HepG2 (cell line): Measurements from ENCODE around the gene NSUN5. TPM values are rescaled to one million over a fixed set of nuclear protein-coding genes. Genes with fewer than 3 reads are reported as not detected.

Source experiments
- BRD4 ChIP-seq: sonication (generic); formaldehyde crosslinking; IDR thresholded peaks from 2 replicates; pipeline ENCODE4 v1.4.0; 2020; ENCODE audit warnings: missing genetic modification reagents
- BRF2 ChIP-seq: sonication (generic); formaldehyde crosslinking; IDR thresholded peaks from 2 replicates; pipeline ENCODE4 v1.8.1; 2022; ENCODE audit warnings: mild to moderate bottlenecking, missing genetic modification reagents
- CHD4 ChIP-seq: fragments of 200-600 bp; sonication (generic); IDR thresholded peaks from 2 replicates; pipeline ENCODE4 v1.7.0; 2017; ENCODE audit warnings: mild to moderate bottlenecking, low read length, borderline replicate concordance
- DNMT1 ChIP-seq: sonication (generic); formaldehyde crosslinking; IDR thresholded peaks from 2 replicates; pipeline ENCODE4 v1.5.1; 2020; ENCODE audit warnings: mild to moderate bottlenecking, missing genetic modification reagents
- DRAP1 ChIP-seq: IDR thresholded peaks from 2 replicates; pipeline ENCODE4 v1.6.1; 2016; ENCODE audit warnings: missing genetic modification reagents, missing compliant biosample characterization
- ELF3 ChIP-seq: IDR thresholded peaks from 2 replicates; pipeline ENCODE4 v1.6.1; 2016; ENCODE audit warnings: missing genetic modification reagents, missing compliant biosample characterization
- ESRRA ChIP-seq: sonication (generic); formaldehyde crosslinking; IDR thresholded peaks from 2 replicates; pipeline ENCODE4 v1.5.1; 2020; ENCODE audit warnings: mild to moderate bottlenecking, low read depth, missing genetic modification reagents
- FLYWCH1 ChIP-seq: sonication (generic); formaldehyde crosslinking; IDR thresholded peaks from 2 replicates; pipeline ENCODE4 v1.8.1; 2023; ENCODE audit warnings: mild to moderate bottlenecking, missing genetic modification reagents
- FOSL1 ChIP-seq: sonication (generic); formaldehyde crosslinking; IDR thresholded peaks from 2 replicates; pipeline ENCODE4 v1.9.0; 2021; ENCODE audit warnings: missing genetic modification reagents, borderline replicate concordance
- GATAD2A ChIP-seq: IDR thresholded peaks from 2 replicates; pipeline ENCODE4 v1.6.1; 2016
- GMEB2 ChIP-seq: IDR thresholded peaks from 2 replicates; pipeline ENCODE4 v1.6.1; 2016; ENCODE audit warnings: missing biosample characterization, missing genetic modification reagents, low read depth
- GRHL1 ChIP-seq: sonication (generic); formaldehyde crosslinking; conservative IDR thresholded peaks from 2 replicates; pipeline ENCODE4 v1.8.0; 2022; ENCODE audit warnings: missing genetic modification reagents
- KDM3A ChIP-seq: IDR thresholded peaks from 2 replicates; pipeline ENCODE4 v1.6.1; 2018; ENCODE audit warnings: low read depth, missing compliant biosample characterization
- KLF11 ChIP-seq: IDR thresholded peaks from 2 replicates; pipeline ENCODE4 v1.6.1; 2016; ENCODE audit warnings: missing compliant biosample characterization
- PBX2 ChIP-seq: IDR thresholded peaks from 2 replicates; pipeline ENCODE4 v1.6.1; 2016; ENCODE audit warnings: control low read depth
- TBX3 ChIP-seq: fragments of 450-650 bp; IDR thresholded peaks from 2 replicates; pipeline ENCODE4 v1.6.1; 2017; ENCODE audit warnings: antibody characterized with exemption, mild to moderate bottlenecking, inconsistent platforms, borderline replicate concordance
- TP53 ChIP-seq: sonication (generic); formaldehyde crosslinking; conservative IDR thresholded peaks from 2 replicates; pipeline ENCODE4 v1.4.0; 2020; ENCODE audit warnings: missing genetic modification reagents
- ZNF10 ChIP-seq: sonication (generic); formaldehyde crosslinking; IDR thresholded peaks from 2 replicates; pipeline ENCODE4 v1.4.0; 2020; ENCODE audit warnings: mild to moderate bottlenecking, low read depth, missing genetic modification reagents, borderline replicate concordance
- ZNF263 ChIP-seq: sonication (generic); formaldehyde crosslinking; IDR thresholded peaks from 2 replicates; pipeline ENCODE4 v1.4.0; 2020; ENCODE audit warnings: missing genetic modification reagents
- ZNF3 ChIP-seq: IDR thresholded peaks from 2 replicates; pipeline ENCODE4 v1.7.0; 2017; ENCODE audit warnings: inconsistent platforms
- ZNF362 ChIP-seq: sonication (generic); formaldehyde crosslinking; IDR thresholded peaks from 2 replicates; pipeline ENCODE4 v1.4.0; 2020; ENCODE audit warnings: missing genetic modification reagents, mild to moderate bottlenecking, borderline replicate concordance
- ZNF644 ChIP-seq: IDR thresholded peaks from 2 replicates; pipeline ENCODE4 v1.6.1; 2016; ENCODE audit warnings: low read depth
- ZNF749 ChIP-seq: sonication (generic); formaldehyde crosslinking; IDR thresholded peaks from 2 replicates; pipeline ENCODE4 v1.8.0; 2022; ENCODE audit warnings: mild to moderate bottlenecking, missing genetic modification reagents, moderate library complexity, borderline replicate concordance
- ZNF784 ChIP-seq: sonication (generic); formaldehyde crosslinking; IDR thresholded peaks from 2 replicates; pipeline ENCODE4 v1.5.1; 2020; ENCODE audit warnings: missing genetic modification reagents, mild to moderate bottlenecking, borderline replicate concordance
- polyA plus RNA-seq, 8 experiments: library from polyadenylated mRNA; depleted of rRNA in 3 of 8; stranded (reverse) in 7 of 8; unstranded in 1 of 8; fragments of >200 nt; fragmentation: Illumina TruSeq in 4 of 8; extraction: Trizol in 4 of 8; gene quantifications; 2 replicates each; pipeline versions ENCODE4 v1.2.1 to v1.2.3, GENCODE V29; 2011 to 2016; ENCODE audit warnings: low read depth in 4 of 8, missing spikeins in 1 of 8, mixed read lengths in 1 of 8; ENCODE audit not compliant: insufficient read depth in 1 of 8
- total RNA-seq, 5 experiments: library from RNA; depleted of rRNA; stranded (reverse); fragments of >200 nt; fragmentation: Illumina TruSeq; extraction: Trizol; gene quantifications; 2 replicates each; pipeline ENCODE4 v1.2.3, GENCODE V29; 2016; ENCODE audit warnings: low read depth in 1 of 5

NSUN5 gene
- total and polyA plus RNA-seq, 2 of the 13 experiments (the other 11 are each of a cell fraction or from before 2014, with no cell fraction given) = 19.9 to 35.8 TPM

GRCh38 chr7:73308665-73309214 lies at the start of gene NSUN5 (continued):
- TF ChIP-seq GRHL1 (no peak), ZNF263 (CRISPR knock-in tag) (peak; percentile 62; the same call in 1 of the 2 replicates), TP53 (peak; percentile 83; the same call in 1 of the 2 replicates), ZNF784 (CRISPR knock-in tag) (no peak), DRAP1 (CRISPR knock-in tag) (peak; percentile 73), ZNF749 (CRISPR knock-in tag) (peak; percentile 87), BRD4 (CRISPR knock-in tag) (peak; percentile 90), DNMT1 (no peak), ZNF3 (CRISPR knock-in tag) (no peak), KLF11 (CRISPR knock-in tag) (peak; percentile 97), BRF2 (CRISPR knock-in tag) (no peak), FLYWCH1 (CRISPR knock-in tag) (peak; percentile 60; the same call in 1 of the 2 replicates), ZNF362 (no peak), GMEB2 (no peak), GATAD2A (CRISPR knock-in tag) (peak; percentile 68), ZNF644 (CRISPR knock-in tag) (no peak), ZNF10 (no peak), CHD4 (no peak), ESRRA (CRISPR knock-in tag) (peak; percentile 92; the same call in 1 of the 2 replicates), ELF3 (CRISPR knock-in tag) (peak; percentile 95), FOSL1 (CRISPR knock-in tag) (no peak), PBX2 (no peak), TBX3 (no peak), KDM3A (0 out of 2 replicates have a peak, but pooled peaks have one; percentile 35)
